HEK293 (cell line): ENCODE results near the gene GSTP1.

Experiments used
- CTCF ChIP-seq: fragments of 450-650 bp; formaldehyde crosslinking; IDR thresholded peaks from 2 replicates; pipeline ENCODE4 v1.5.1; 2016; ENCODE audit warnings: missing biosample characterization, missing genetic modification characterization
- REPIN1 ChIP-seq: fragments of 450-650 bp; formaldehyde crosslinking; IDR thresholded peaks from 2 replicates; pipeline ENCODE4 v1.5.1; 2017; ENCODE audit warnings: missing biosample characterization, missing genetic modification characterization, low read depth
- SP2 ChIP-seq: fragments of 450-650 bp; formaldehyde crosslinking; IDR thresholded peaks from 2 replicates; pipeline ENCODE4 v1.5.1; 2016; ENCODE audit warnings: missing biosample characterization, missing genetic modification characterization
- ZNF175 ChIP-seq: fragments of 450-650 bp; formaldehyde crosslinking; IDR thresholded peaks from 2 replicates; pipeline ENCODE4 v1.5.1; 2016; ENCODE audit warnings: missing biosample characterization, missing genetic modification characterization
- ZNF274 ChIP-seq, 2 experiments: fragments of 200-500 bp in 1 of 2; fragments of 450-650 bp in 1 of 2; sonication (Bioruptor generic) in 1 of 2; formaldehyde crosslinking in 1 of 2; IDR thresholded peaks; 2 replicates each; pipeline versions ENCODE4 v1.5.1 to v1.6.1; 2014 to 2016; ENCODE audit warnings: borderline replicate concordance in 1 of 2, inconsistent platforms in 1 of 2, low read length in 1 of 2, missing biosample characterization in 1 of 2, missing genetic modification characterization in 1 of 2

GRCh38 chr11:67627812-67628624 lies 44.4 kb downstream of the GSTP1 start:
- TF ChIP-seq SP2 (tag by site-specific recombination) (no peak), CTCF (tag by site-specific recombination) (no peak), ZNF175 (tag by site-specific recombination) (no peak), ZNF274 (IDR thresholded peaks at IDR 0.05; ENCODE audit: low read length) (no peak), ZNF274 (tag by site-specific recombination; IDR thresholded peaks at IDR 0.05; ENCODE audit: borderline replicate concordance) (no peak), REPIN1 (no peak)
